CD8-positive, alpha-beta memory T cell (primary cell): ENCODE measurements around the gene ENDOV. TPM values are rescaled to one million over a fixed set of nuclear protein-coding genes. Genes with fewer than 3 reads are reported as not detected.
A peak's percentile ranks its signal among the peaks of the same experiment; 100 is the strongest.
"Not testable (repeated sequence)": the region's sequence is repeated elsewhere in the genome, so short reads cannot be mapped to it uniquely, and the experiment has no call there.

ENCODE experiments used
- CTCF ChIA-PET: fragments of 350-600 bp; sonication (Branson Sonifier 250); formaldehyde crosslinking; loops from one replicate; lab custom pipeline; 2021; ENCODE audit warnings: antibody characterized with exemption; lab: Charles Lee
- POLR2A ChIA-PET: fragments of 350-600 bp; sonication (Branson Sonifier 250); formaldehyde crosslinking; loops from one replicate; lab custom pipeline; 2021; ENCODE audit warnings: antibody characterized with exemption; lab: Charles Lee
- DNase-seq, 5 donors: peaks; one replicate each; pipeline versions ENCODE4 v3.0.0 to v3.0.0-alpha.2; 2020 to 2022; ENCODE audit warnings: mixed read lengths in 1 of 5
- H3K27ac ChIP-seq: one replicate; pipeline ENCODE4 v1.7.0; 2013; ENCODE audit warnings: low read depth, mild to moderate bottlenecking, low read length, moderate library complexity
- H3K27me3 ChIP-seq: 2 replicates; pipeline ENCODE4 v1.7.0; 2013; ENCODE audit warnings: low read length, mild to moderate bottlenecking; ENCODE audit not compliant: insufficient read depth, poor library complexity, severe bottlenecking
- H3K36me3 ChIP-seq: 2 replicates; pipeline ENCODE4 v1.7.0; 2013; ENCODE audit warnings: mild to moderate bottlenecking, low read length, moderate library complexity; ENCODE audit not compliant: insufficient read depth
- H3K4me1 ChIP-seq: 2 replicates; pipeline ENCODE4 v1.7.0; 2013; ENCODE audit warnings: mild to moderate bottlenecking, low read length, moderate library complexity; ENCODE audit not compliant: insufficient read depth
- H3K4me3 ChIP-seq: 2 replicates; pipeline ENCODE4 v1.7.0; 2013; ENCODE audit warnings: mild to moderate bottlenecking, low read length
- H3K9me3 ChIP-seq: 2 replicates; pipeline ENCODE4 v1.7.0; 2013; ENCODE audit warnings: mild to moderate bottlenecking, low read length
- H3K27ac Mint-ChIP-seq, 8 donors: one replicate each; pipeline ENCODE4 v1.8.0; 2020 to 2021; ENCODE audit warnings: mixed read lengths in 8 of 8, mild to moderate bottlenecking in 6 of 8, inconsistent platforms in 3 of 8, moderate library complexity in 3 of 8
- H3K27me3 Mint-ChIP-seq, 2 donors: one replicate each; pipeline ENCODE4 v1.8.0; 2020 to 2021; ENCODE audit warnings: mixed read lengths in 2 of 2, mild to moderate bottlenecking in 1 of 2, moderate library complexity in 1 of 2
- H3K36me3 Mint-ChIP-seq, 3 donors: one replicate each; pipeline ENCODE4 v1.8.0; 2020 to 2021; ENCODE audit warnings: mixed read lengths in 3 of 3, inconsistent platforms in 1 of 3, mild to moderate bottlenecking in 1 of 3
- H3K4me1 Mint-ChIP-seq, 3 donors: one replicate each; pipeline ENCODE4 v1.8.0; 2020 to 2021; ENCODE audit warnings: mixed read lengths in 3 of 3, inconsistent platforms in 1 of 3, mild to moderate bottlenecking in 1 of 3
- H3K4me3 Mint-ChIP-seq, 7 donors: one replicate each; pipeline ENCODE4 v1.8.0; 2020 to 2021; ENCODE audit warnings: mixed read lengths in 7 of 7, mild to moderate bottlenecking in 6 of 7, moderate library complexity in 4 of 7, inconsistent platforms in 2 of 7
- H3K9me3 Mint-ChIP-seq, 5 donors: one replicate each; pipeline ENCODE4 v1.8.0; 2020 to 2022; ENCODE audit warnings: mixed read lengths in 5 of 5, mild to moderate bottlenecking in 3 of 5, moderate library complexity in 2 of 5, inconsistent platforms in 1 of 5
- polyA plus RNA-seq: library from polyadenylated mRNA; unstranded; fragments of 300-500 nt; fragmentation: Illumina TruSeq; gene quantifications from one replicate; pipeline ENCODE4 v1.2.3, GENCODE V29; 2021
- total RNA-seq, 2 experiments: library from RNA; stranded (reverse); gene quantifications; one replicate each; pipeline ENCODE4 v1.2.3, GENCODE V29; 2021

The ENDOV gene
- total and polyA plus RNA-seq, 3 experiments from 2014 or later: 8.5 to 16.8 (median 12.4) TPM

GRCh38 chr17:80397034-80397387 lies 18.0 kb upstream of the ENDOV start:
- H3K36me3 ChIP-seq: peaks cover 28% of the 10 kb centered on the region
- Mint-ChIP-seq H3K27ac (peak overlapping the region in 5 of 8 donors; percentile 64 to 91 (median 75)), H3K36me3 (peaks cover 0 to 41% (median 7%) of the 10 kb centered on the region in 3 donors), H3K4me1 (peaks cover 4 to 10% (median 6%) of the 10 kb centered on the region in 3 donors), H3K9me3 (no peaks in the 10 kb centered on the region), H3K27me3 (peaks cover 0 to 3% of the 10 kb centered on the region in 2 donors), H3K4me3 (no peak overlapping the region)
- no peak for DNase-seq
- no peaks in the 10 kb centered on the region for H3K27me3 ChIP-seq
- H3K27ac ChIP-seq: no peak overlapping the region
- CTCF ChIA-PET: no interaction called here
- H3K9me3 ChIP-seq: no peaks in the 10 kb centered on the region
- no peaks in the 10 kb centered on the region for H3K4me1 ChIP-seq
- POLR2A ChIA-PET: no interaction called here
- no peak overlapping the region for H3K4me3 ChIP-seq

- H3K27ac Mint-ChIP-seq: peak overlapping the region in 2 of 8 donors; percentile 38 to 47
- H3K9me3 ChIP-seq: no peaks in the 10 kb centered on the region
- POLR2A ChIA-PET: no interaction called here
- H3K27ac ChIP-seq: no peak overlapping the region
- DNase-seq: no peak
- H3K4me3 Mint-ChIP-seq: no peak overlapping the region
- peaks cover 21% of the 10 kb centered on the region for H3K36me3 ChIP-seq
- peaks cover 2 to 10% (median 6%) of the 10 kb centered on the region in 3 donors for H3K4me1 Mint-ChIP-seq
- H3K4me3 ChIP-seq: no peak overlapping the region
- no peaks in the 10 kb centered on the region for H3K4me1 ChIP-seq
- H3K27me3 Mint-ChIP-seq: peaks cover 0 to 3% of the 10 kb centered on the region in 2 donors
- CTCF ChIA-PET: no interaction called here
- H3K27me3 ChIP-seq: no peaks in the 10 kb centered on the region
- peaks cover 0 to 34% (median 4%) of the 10 kb centered on the region in 3 donors for H3K36me3 Mint-ChIP-seq
- H3K9me3 Mint-ChIP-seq: no peaks in the 10 kb centered on the region
Measured at GRCh38 chr17:80397686-80398085, 17.3 kb upstream of the ENDOV start.

GRCh38 chr17:80401086-80401485 lies 13.9 kb upstream of the ENDOV start:
- H3K9me3 ChIP-seq, H3K4me3 Mint-ChIP-seq, H3K27me3 ChIP-seq, CTCF ChIA-PET, H3K9me3 Mint-ChIP-seq, DNase-seq, H3K27me3 Mint-ChIP-seq, H3K4me1 ChIP-seq, H3K36me3 ChIP-seq, H3K27ac Mint-ChIP-seq, POLR2A ChIA-PET, H3K36me3 Mint-ChIP-seq, H3K4me3 ChIP-seq, H3K27ac ChIP-seq, H3K4me1 Mint-ChIP-seq: not testable (repeated sequence)

- DNase-seq, H3K27ac ChIP-seq, H3K9me3 ChIP-seq, H3K4me1 Mint-ChIP-seq, H3K27ac Mint-ChIP-seq, H3K4me3 ChIP-seq, H3K27me3 Mint-ChIP-seq, H3K36me3 Mint-ChIP-seq, CTCF ChIA-PET, H3K4me1 ChIP-seq, H3K36me3 ChIP-seq, H3K27me3 ChIP-seq, H3K4me3 Mint-ChIP-seq, POLR2A ChIA-PET, H3K9me3 Mint-ChIP-seq: not testable (repeated sequence)
Measured at GRCh38 chr17:80402102-80402501, 12.9 kb upstream of the ENDOV start.

- DNase-seq: no peak
- Histone ChIP-seq H3K27ac (no peak overlapping the region), H3K4me1 (no peaks in the 10 kb centered on the region), H3K36me3 (no peaks in the 10 kb centered on the region), H3K4me3 (no peak overlapping the region), H3K27me3 (no peaks in the 10 kb centered on the region), H3K9me3 (no peaks in the 10 kb centered on the region)
- ChIA-PET POLR2A (no interaction called here), CTCF (no interaction called here)
- Mint-ChIP-seq H3K36me3 (no peaks in the 10 kb centered on the region), H3K27ac (no peak overlapping the region), H3K4me1 (peaks cover 0 to 2% (median 0%) of the 10 kb centered on the region in 3 donors), H3K9me3 (no peaks in the 10 kb centered on the region), H3K27me3 (no peaks in the 10 kb centered on the region), H3K4me3 (no peak overlapping the region)
Measured at GRCh38 chr17:80402959-80403358, 12.0 kb upstream of the ENDOV start.

- no peak overlapping the region for H3K4me3 Mint-ChIP-seq
- peaks cover 0 to 12% of the 10 kb centered on the region in 2 donors for H3K27me3 Mint-ChIP-seq
- Histone ChIP-seq H3K27me3 (peaks cover 4% of the 10 kb centered on the region), H3K27ac (no peak overlapping the region), H3K9me3 (no peaks in the 10 kb centered on the region), H3K4me3 (no peak overlapping the region), H3K4me1 (no peaks in the 10 kb centered on the region), H3K36me3 (no peaks in the 10 kb centered on the region)
- ChIA-PET CTCF (no interaction called here), POLR2A (no interaction called here)
- H3K9me3 Mint-ChIP-seq: no peaks in the 10 kb centered on the region
- no peaks in the 10 kb centered on the region for H3K36me3 Mint-ChIP-seq
- DNase-seq: no peak
- H3K4me1 Mint-ChIP-seq: no peaks in the 10 kb centered on the region
- no peak overlapping the region for H3K27ac Mint-ChIP-seq
Measured at GRCh38 chr17:80406146-80406545, 8.8 kb upstream of the ENDOV start.

GRCh38 chr17:80407917-80408316 lies 7.0 kb upstream of the ENDOV start:
- H3K4me3 ChIP-seq, H3K36me3 Mint-ChIP-seq, POLR2A ChIA-PET, H3K4me1 ChIP-seq, DNase-seq, CTCF ChIA-PET, H3K4me1 Mint-ChIP-seq, H3K4me3 Mint-ChIP-seq, H3K27me3 ChIP-seq, H3K27ac Mint-ChIP-seq, H3K27ac ChIP-seq, H3K9me3 Mint-ChIP-seq, H3K36me3 ChIP-seq, H3K9me3 ChIP-seq: not testable (repeated sequence)
- peaks cover 0 to 20% of the 10 kb centered on the region in 2 donors for H3K27me3 Mint-ChIP-seq

GRCh38 chr17:80408872-80409271 lies 6.1 kb upstream of the ENDOV start:
- no peaks in the 10 kb centered on the region for H3K36me3 Mint-ChIP-seq
- DNase-seq: no peak
- peaks cover 0 to under 1% (median under 1%) of the 10 kb centered on the region in 3 donors for H3K4me1 Mint-ChIP-seq

GRCh38 chr17:80409626-80410025 lies 5.3 kb upstream of the ENDOV start:
- Mint-ChIP-seq H3K4me3 (no peak overlapping the region), H3K4me1 (peaks cover 7 to 8% (median 8%) of the 10 kb centered on the region in 3 donors), H3K36me3 (no peaks in the 10 kb centered on the region), H3K27me3 (peaks cover 6 to 32% of the 10 kb centered on the region in 2 donors), H3K9me3 (no peaks in the 10 kb centered on the region), H3K27ac (no peak overlapping the region)
- ChIA-PET CTCF (no interaction called here), POLR2A (no interaction called here)
- no peak for DNase-seq
- H3K4me1 ChIP-seq: peaks cover 8% of the 10 kb centered on the region
- H3K27me3 ChIP-seq: peaks cover 6% of the 10 kb centered on the region
- H3K9me3 ChIP-seq: no peaks in the 10 kb centered on the region
- no peak overlapping the region for H3K27ac ChIP-seq
- no peak overlapping the region for H3K4me3 ChIP-seq
- H3K36me3 ChIP-seq: no peaks in the 10 kb centered on the region

More at GRCh38 chr17:80408872-80409271, 6.1 kb upstream of the ENDOV start:
- H3K36me3 ChIP-seq: no peaks in the 10 kb centered on the region
- H3K4me3 Mint-ChIP-seq: no peak overlapping the region
- H3K4me1 ChIP-seq: no peaks in the 10 kb centered on the region
- no peaks in the 10 kb centered on the region for H3K9me3 ChIP-seq
- POLR2A ChIA-PET: no interaction called here
- H3K27ac Mint-ChIP-seq: no peak overlapping the region
- H3K9me3 Mint-ChIP-seq: no peaks in the 10 kb centered on the region
- peaks cover 4 to 27% of the 10 kb centered on the region in 2 donors for H3K27me3 Mint-ChIP-seq
- H3K4me3 ChIP-seq: no peak overlapping the region
- no peak overlapping the region for H3K27ac ChIP-seq
- CTCF ChIA-PET: no interaction called here
- H3K27me3 ChIP-seq: peaks cover 4% of the 10 kb centered on the region
